ENCODE results near the gene PAPOLB.
A peak's percentile ranks its signal among the peaks of the same experiment; 100 is the strongest.

PAPOLB gene

GRCh38 chr7:4830176-4830575 lies 31.7 kb downstream of the PAPOLB start:
- H3K4me3 ChIP-seq (ENCODE audit: low read depth, low read length): no peak overlapping the region
- peak; percentile 83 for DNase-seq (ENCODE audit: low read depth)
- peak; percentile 99 for TF ChIP-seq CTCF (conservative IDR thresholded peaks at IDR 0.05; ENCODE audit: low read depth, low read length)

GRCh38 chr7:4828720-4829383 lies 33.0 kb downstream of the PAPOLB start:
- H3K4me3 ChIP-seq (ENCODE audit: low read depth, low read length): no peak overlapping the region
- DNase-seq (ENCODE audit: low read depth): no peak
- no peak for TF ChIP-seq CTCF (conservative IDR thresholded peaks at IDR 0.05; ENCODE audit: low read depth, low read length)

- DNase-seq (ENCODE audit: low read depth): no peak
- H3K4me3 ChIP-seq (ENCODE audit: low read depth, low read length): no peak overlapping the region
- no peak for TF ChIP-seq CTCF (conservative IDR thresholded peaks at IDR 0.05; ENCODE audit: low read depth, low read length)
These were observed 36.7 kb downstream of the PAPOLB start for GRCh38 chr7:4825081-4825480.

GRCh38 chr7:4824120-4824775 lies 37.6 kb downstream of the PAPOLB start:
- no peak for TF ChIP-seq CTCF (conservative IDR thresholded peaks at IDR 0.05; ENCODE audit: low read depth, low read length)
- DNase-seq (ENCODE audit: low read depth): no peak
- no peak overlapping the region for H3K4me3 ChIP-seq (ENCODE audit: low read depth, low read length)

- TF ChIP-seq CTCF (conservative IDR thresholded peaks at IDR 0.05; ENCODE audit: low read depth, low read length): no peak
- no peak overlapping the region for H3K4me3 ChIP-seq (ENCODE audit: low read depth, low read length)
- DNase-seq (ENCODE audit: low read depth): no peak
These were observed 38.2 kb downstream of the PAPOLB start for GRCh38 chr7:4823441-4824119.

GRCh38 chr7:4822677-4823076 lies 39.2 kb downstream of the PAPOLB start:
- no peak for TF ChIP-seq CTCF (conservative IDR thresholded peaks at IDR 0.05; ENCODE audit: low read depth, low read length)
- H3K4me3 ChIP-seq (ENCODE audit: low read depth, low read length): no peak overlapping the region
- DNase-seq (ENCODE audit: low read depth): no peak

All from choroid plexus epithelial cell (primary cell).